ENCODE data around the gene TMEM176B.

DNA sequence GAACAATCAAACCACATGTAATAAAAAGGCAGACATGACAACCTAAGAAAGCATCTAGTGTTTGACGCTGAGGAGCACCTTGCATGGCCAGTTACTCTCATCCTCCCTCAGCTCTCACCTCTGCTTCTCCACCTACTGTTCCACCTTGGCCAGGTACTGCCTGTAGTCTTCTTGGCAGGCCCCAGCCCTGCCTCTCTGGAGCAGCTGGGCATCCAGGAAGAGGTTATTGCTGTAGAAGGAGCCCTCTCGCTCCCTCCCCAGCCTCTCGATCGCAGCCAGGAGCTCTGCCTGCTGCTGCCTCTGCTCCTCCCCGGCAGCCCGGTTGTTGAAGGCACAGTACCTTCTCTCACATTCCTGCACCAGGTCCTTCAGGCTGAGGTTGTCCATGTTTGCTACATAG lies 53.2 kb downstream of the TMEM176B start:
- TF ChIP-seq ZNF569 (CRISPR knock-in tag; IDR thresholded peaks at IDR 0.05; ENCODE audit: borderline replicate concordance) (no peak), CTCF (CRISPR knock-in tag; IDR thresholded peaks at IDR 0.05) (no peak), USF2 (IDR thresholded peaks at IDR 0.05; ENCODE audit: low read depth, low read length) (no peak), USF2 (CRISPR knock-in tag; IDR thresholded peaks at IDR 0.05; ENCODE audit: borderline replicate concordance) (no peak), STAT6 (CRISPR knock-in tag; IDR thresholded peaks at IDR 0.05; ENCODE audit: borderline replicate concordance) (no peak)
- TF ChIP-seq, protein P1, sequence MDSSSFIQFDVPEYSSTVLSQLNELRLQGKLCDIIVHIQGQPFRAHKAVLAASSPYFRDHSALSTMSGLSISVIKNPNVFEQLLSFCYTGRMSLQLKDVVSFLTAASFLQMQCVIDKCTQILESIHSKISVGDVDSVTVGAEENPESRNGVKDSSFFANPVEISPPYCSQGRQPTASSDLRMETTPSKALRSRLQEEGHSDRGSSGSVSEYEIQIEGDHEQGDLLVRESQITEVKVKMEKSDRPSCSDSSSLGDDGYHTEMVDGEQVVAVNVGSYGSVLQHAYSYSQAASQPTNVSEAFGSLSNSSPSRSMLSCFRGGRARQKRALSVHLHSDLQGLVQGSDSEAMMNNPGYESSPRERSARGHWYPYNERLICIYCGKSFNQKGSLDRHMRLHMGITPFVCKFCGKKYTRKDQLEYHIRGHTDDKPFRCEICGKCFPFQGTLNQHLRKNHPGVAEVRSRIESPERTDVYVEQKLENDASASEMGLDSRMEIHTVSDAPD (CRISPR knock-in tag; IDR thresholded peaks at IDR 0.05), result no peak
